SK-N-SH (cell line): Measurements from ENCODE around the gene CPM. TPM values are rescaled to one million over a fixed set of nuclear protein-coding genes. Genes with fewer than 3 reads are reported as not detected.

Experiments used
- CTCF ChIA-PET: fragments of 300-600, 350-600 bp; formaldehyde crosslinking; extraction: SDS; loops from one replicate; lab custom pipeline; 2021; lab: Yijun Ruan, JAX
- POLR2A ChIA-PET: fragments of 350-600 bp; sonication (Branson Sonifier 250); formaldehyde crosslinking; extraction: SDS; loops from one replicate; lab custom pipeline; 2020; ENCODE audit warnings: antibody characterized with exemption, inconsistent platforms; lab: Yijun Ruan, JAX
- DNase-seq: peaks from one replicate; pipeline ENCODE4 v3.0.0; 2012
- H2AFZ ChIP-seq: fragments of 200-600 bp; sonication (generic); 2 replicates; pipeline ENCODE4 v1.8.1; 2016; ENCODE audit warnings: antibody characterized with exemption, mild to moderate bottlenecking, low read depth
- H3F3A ChIP-seq: fragments of 200-600 bp; sonication (generic); replicated peaks from 2 replicates; pipeline ENCODE3; 2016; ENCODE audit warnings: antibody characterized with exemption, mild to moderate bottlenecking; ENCODE audit not compliant: insufficient read depth
- H3K27ac ChIP-seq, 2 experiments: fragments of 200-500 bp in 1 of 2; fragments of 200-600 bp in 1 of 2; sonication (Bioruptor generic) in 1 of 2; sonication (generic), shearing (Covaris generic) in 1 of 2; 2 replicates each; pipeline versions ENCODE4 v1.5.1 to v1.6.1; 2014 to 2016; ENCODE audit warnings: low read depth in 2 of 2, inconsistent platforms in 1 of 2, low read length in 1 of 2, mild to moderate bottlenecking in 1 of 2, mixed read lengths in 1 of 2
- H3K27me3 ChIP-seq: fragments of 200-600 bp; sonication (generic), shearing (Covaris generic); 2 replicates; pipeline ENCODE4 v1.6.1; 2016; ENCODE audit warnings: mixed run types; ENCODE audit not compliant: insufficient read depth
- H3K36me3 ChIP-seq, 2 experiments: fragments of 200-500 bp in 1 of 2; fragments of 200-600 bp in 1 of 2; sonication (Bioruptor generic) in 1 of 2; sonication (generic) in 1 of 2; replicated peaks in 1 of 2; 2 replicates each; pipeline versions ENCODE3 to v1.5.1; 2014 to 2016; ENCODE audit warnings: low read length in 1 of 2, mild to moderate bottlenecking in 1 of 2; ENCODE audit not compliant: insufficient read depth in 2 of 2, control insufficient read depth in 1 of 2
- H3K4me1 ChIP-seq, 2 experiments: fragments of 200-500 bp in 1 of 2; fragments of 200-600 bp in 1 of 2; sonication (Bioruptor generic) in 1 of 2; sonication (generic), shearing (Covaris generic) in 1 of 2; 2 replicates each; pipeline versions ENCODE4 v1.5.1 to v1.6.1; 2014 to 2016; ENCODE audit warnings: low read depth in 1 of 2, low read length in 1 of 2, mixed run types in 1 of 2; ENCODE audit not compliant: insufficient read depth in 2 of 2, control insufficient read depth in 1 of 2
- H3K4me2 ChIP-seq: fragments of 200-600 bp; sonication (generic), shearing (Covaris generic); 2 replicates; pipeline ENCODE4 v1.6.1; 2017; ENCODE audit warnings: mixed run types
- H3K4me3 ChIP-seq, 2 experiments: fragments of 200-500 bp in 1 of 2; fragments of 200-600 bp in 1 of 2; sonication (Bioruptor generic) in 1 of 2; sonication (generic), shearing (Covaris generic) in 1 of 2; 2 replicates each; pipeline versions ENCODE4 v1.5.1 to v1.8.1; 2014 to 2016; ENCODE audit warnings: low read depth in 2 of 2, inconsistent platforms in 1 of 2, low read length in 1 of 2, mild to moderate bottlenecking in 1 of 2, mixed read lengths in 1 of 2, moderate library complexity in 1 of 2
- H3K79me2 ChIP-seq: fragments of 200-600 bp; sonication (generic); 2 replicates; pipeline ENCODE4 v1.8.1; 2017; ENCODE audit warnings: mild to moderate bottlenecking; ENCODE audit not compliant: insufficient read depth
- H3K9ac ChIP-seq: fragments of 200-600 bp; sonication (generic); 2 replicates; pipeline ENCODE4 v1.6.1; 2017; ENCODE audit warnings: mixed run types
- H3K9me2 ChIP-seq: fragments of 200-600 bp; sonication (generic); 2 replicates; pipeline ENCODE4 v1.6.1; 2017; ENCODE audit warnings: mixed run types
- H3K9me3 ChIP-seq: fragments of 200-600 bp; sonication (generic); 2 replicates; pipeline ENCODE4 v1.6.1; 2017; ENCODE audit warnings: mixed run types, mild to moderate bottlenecking, moderate library complexity
- H4K20me1 ChIP-seq: fragments of 200-600 bp; sonication (generic); 2 replicates; pipeline ENCODE4 v1.6.1; 2017; ENCODE audit warnings: mild to moderate bottlenecking, mixed run types; ENCODE audit not compliant: insufficient read depth
- CHD2 ChIP-seq: fragments of 150-350 bp; IDR thresholded peaks from 2 replicates; pipeline ENCODE4 v1.6.1; 2018; ENCODE audit warnings: low read length; ENCODE audit not compliant: partially characterized antibody
- CTCF ChIP-seq: fragments of 200-600 bp; sonication (generic); IDR thresholded peaks from 2 replicates; pipeline ENCODE4 v1.6.1; 2017; ENCODE audit warnings: antibody characterized with exemption, mild to moderate bottlenecking, moderate library complexity
- FOSL2 ChIP-seq: IDR thresholded peaks from 2 replicates; pipeline ENCODE4 v1.4.0; 2012; ENCODE audit warnings: low read depth, mild to moderate bottlenecking, moderate library complexity, borderline replicate concordance
- FOXJ3 ChIP-seq: sonication (generic); formaldehyde crosslinking; IDR thresholded peaks from 2 replicates; pipeline ENCODE4 v1.5.1; 2020; ENCODE audit warnings: mild to moderate bottlenecking, missing genetic modification reagents
- GABPA ChIP-seq: IDR thresholded peaks from 2 replicates; pipeline ENCODE4 v1.4.0; 2012; ENCODE audit warnings: low read depth, mild to moderate bottlenecking
- GATA2 ChIP-seq: sonication (generic); formaldehyde crosslinking; IDR thresholded peaks from 2 replicates; pipeline ENCODE4 v1.5.0; 2020; ENCODE audit warnings: mild to moderate bottlenecking, missing genetic modification reagents
- IRF3 ChIP-seq: fragments of 150-350 bp; IDR thresholded peaks from 2 replicates; pipeline ENCODE4 v1.6.1; 2016; ENCODE audit warnings: mild to moderate bottlenecking, low read depth, low read length
- MAX ChIP-seq: IDR thresholded peaks from 2 replicates; pipeline ENCODE4 v1.4.0; 2012; ENCODE audit warnings: low read depth
- NFIC ChIP-seq: IDR thresholded peaks from 2 replicates; pipeline ENCODE4 v1.4.0; 2012; ENCODE audit warnings: borderline replicate concordance
- NRF1 ChIP-seq: IDR thresholded peaks from 2 replicates; pipeline ENCODE4 v1.6.1; 2012; ENCODE audit warnings: low read depth, mild to moderate bottlenecking, low read length
- PBX3 ChIP-seq: IDR thresholded peaks from 2 replicates; pipeline ENCODE4; 2012
- POLR2AphosphoS5 ChIP-seq: IDR thresholded peaks from 2 replicates; pipeline ENCODE4 v1.6.1; 2012; ENCODE audit warnings: low read depth, low read length
- RAD21 ChIP-seq: IDR thresholded peaks from 2 replicates; pipeline ENCODE4 v1.6.1; 2012; ENCODE audit warnings: mild to moderate bottlenecking, low read length
- RCOR1 ChIP-seq: fragments of 150-350 bp; IDR thresholded peaks from 2 replicates; pipeline ENCODE4 v1.6.1; 2017; ENCODE audit warnings: antibody characterized with exemption, low read length
- REST ChIP-seq: IDR thresholded peaks from 2 replicates; pipeline ENCODE4 v1.6.1; 2012; ENCODE audit warnings: mild to moderate bottlenecking, low read depth, low read length, moderate library complexity
- SIN3A ChIP-seq: IDR thresholded peaks from 2 replicates; pipeline ENCODE4 v1.6.1; 2012; ENCODE audit warnings: low read depth, mild to moderate bottlenecking, low read length, moderate library complexity, borderline replicate concordance
- SMC3 ChIP-seq: IDR thresholded peaks from 2 replicates; pipeline ENCODE4 v1.6.1; 2012; ENCODE audit warnings: low read depth, low read length, improper control_type of control experiment
- TCF12 ChIP-seq: IDR thresholded peaks from 2 replicates; pipeline ENCODE4 v1.4.0; 2012
- USF1 ChIP-seq: IDR thresholded peaks from 2 replicates; pipeline ENCODE4 v1.4.0; 2012; ENCODE audit warnings: low read depth, borderline replicate concordance
- USF2 ChIP-seq: fragments of 150-350 bp; IDR thresholded peaks from 2 replicates; pipeline ENCODE4 v1.6.1; 2017; ENCODE audit warnings: antibody characterized with exemption, low read length, low read depth, borderline replicate concordance
- ZBTB33 ChIP-seq: IDR thresholded peaks from 2 replicates; pipeline ENCODE4 v1.4.0; 2012; ENCODE audit warnings: low read depth, borderline replicate concordance
- WGBS: methylation state at CpG from one replicate; pipeline ENCODE4 v1.1.6; 2017; ENCODE audit warnings: low lambda C conversion rate; 5-methylcytosine and 5-hydroxymethylcytosine counted together
- polyA plus RNA-seq, 3 experiments: library from polyadenylated mRNA; depleted of rRNA; stranded (reverse); fragments of >200 nt; gene quantifications; 2 replicates each; pipeline ENCODE4 v1.2.3, GENCODE V29; 2012

CPM gene
- polyA plus RNA-seq, 1 of the 3 experiments (the other 2 are of a cell fraction) = 10.8 TPM

GRCh38 chr12:68899251-68899771 lies 33.7 kb downstream of the CPM start:
- H3F3A ChIP-seq = peaks cover 9% of the 10 kb centered on the region
- no peaks in the 10 kb centered on the region for H3K9me2 ChIP-seq
- no peak overlapping the region for H3K4me2 ChIP-seq
- DNase-seq = no peak
- no peaks in the 10 kb centered on the region for H3K36me3 ChIP-seq
- POLR2A ChIA-PET = no interaction called here
- no peaks in the 10 kb centered on the region; a peak in 1 of 4 replicates for H3K4me1 ChIP-seq
- no peaks in the 10 kb centered on the region for H4K20me1 ChIP-seq
- H3K9ac ChIP-seq = no peak overlapping the region
- H3K79me2 ChIP-seq = no peaks in the 10 kb centered on the region
- 25% methylated on average over 4 of the region's 4 CpGs for WGBS
- CTCF ChIA-PET = interaction anchor here (1.4 kb wide), 1 partner anchor 16 kb away, joined by 3 read pairs; no protein-coding TSS in a partner anchor
- no peaks in the 10 kb centered on the region for H3K27me3 ChIP-seq
- H3K9me3 ChIP-seq = no peaks in the 10 kb centered on the region
- H3K4me3 ChIP-seq = no peak overlapping the region
- H3K27ac ChIP-seq = peak overlapping the region in 1 of 2 experiments; percentile 40; a peak in 3 of 4 replicates
- no peak overlapping the region for H2AFZ ChIP-seq
- peak; percentile 55 for TF ChIP-seq RAD21
- peak; percentile 63 for TF ChIP-seq CTCF
- peak; percentile 83 for TF ChIP-seq NFIC
- TF ChIP-seq CHD2 = no peak
- peak; percentile 61 for TF ChIP-seq SMC3
- peak; percentile 64; the same call in 1 of the 2 replicates for TF ChIP-seq MAX
- TF ChIP-seq ZBTB33 = no peak
- TF ChIP-seq REST = no peak
- TF ChIP-seq RCOR1 = no peak
- no peak for TF ChIP-seq GATA2
- peak; percentile 62; the same call in 1 of the 2 replicates for TF ChIP-seq TCF12
- TF ChIP-seq FOXJ3 = no peak
- TF ChIP-seq IRF3 = no peak
- no peak for TF ChIP-seq USF2
- TF ChIP-seq FOSL2 = peak; percentile 10; the same call in 1 of the 2 replicates
- no peak for TF ChIP-seq POLR2AphosphoS5
- no peak for TF ChIP-seq USF1
- no peak for TF ChIP-seq NRF1
- TF ChIP-seq SIN3A = no peak
- TF ChIP-seq GABPA = no peak
- peak; percentile 55; the same call in 1 of the 2 replicates for TF ChIP-seq PBX3
